WTC11 (cell line): ENCODE results near the gene ALDH5A1.

Source experiments
- CBFB ChIP-seq: sonication (generic); formaldehyde crosslinking; IDR thresholded peaks from 2 replicates; pipeline ENCODE4 v1.8.1; 2022; ENCODE audit warnings: mild to moderate bottlenecking, low read depth, missing genetic modification reagents
- CREB1 ChIP-seq: sonication (generic); formaldehyde crosslinking; IDR thresholded peaks from 2 replicates; pipeline ENCODE4 v1.8.0; 2023; ENCODE audit warnings: mild to moderate bottlenecking, missing genetic modification reagents
- CTCF ChIP-seq: fragments of 200-600 bp; IDR thresholded peaks from 2 replicates; pipeline ENCODE4 v1.8.0; 2022; ENCODE audit warnings: antibody characterized with exemption
- ELF4 ChIP-seq: sonication (generic); formaldehyde crosslinking; IDR thresholded peaks from 2 replicates; pipeline ENCODE4 v1.8.1; 2022; ENCODE audit warnings: low read depth, mild to moderate bottlenecking, moderate library complexity, missing genetic modification reagents
- ETV6 ChIP-seq: sonication (generic); formaldehyde crosslinking; IDR thresholded peaks from 2 replicates; pipeline ENCODE4 v1.8.1; 2022; ENCODE audit warnings: mild to moderate bottlenecking, missing genetic modification reagents
- FOXJ3 ChIP-seq: sonication (generic); formaldehyde crosslinking; IDR thresholded peaks from 2 replicates; pipeline ENCODE4 v1.9.0; 2021; ENCODE audit warnings: missing genetic modification reagents, mild to moderate bottlenecking, borderline replicate concordance
- GRHL2 ChIP-seq: fragments of 250-450 bp; sonication (Bioruptor Pico); IDR thresholded peaks from 2 replicates; pipeline ENCODE4 v1.8.0; 2022; ENCODE audit warnings: mild to moderate bottlenecking, moderate library complexity; ENCODE audit not compliant: insufficient replicate concordance, severe bottlenecking
- JUN ChIP-seq: sonication (generic); formaldehyde crosslinking; IDR thresholded peaks from 2 replicates; pipeline ENCODE4 v1.8.0; 2023; ENCODE audit warnings: mild to moderate bottlenecking, missing genetic modification reagents
- PRDM15 ChIP-seq: sonication (generic); formaldehyde crosslinking; IDR thresholded peaks from 2 replicates; pipeline ENCODE4 v1.8.0; 2022; ENCODE audit warnings: missing genetic modification reagents
- TCF7 ChIP-seq: sonication (generic); formaldehyde crosslinking; IDR thresholded peaks from 2 replicates; pipeline ENCODE4 v1.8.0; 2022; ENCODE audit warnings: mild to moderate bottlenecking, low read depth, missing genetic modification reagents, moderate library complexity
- TP53 ChIP-seq: sonication (generic); formaldehyde crosslinking; IDR thresholded peaks from 2 replicates; pipeline ENCODE4 v1.8.1; 2023; ENCODE audit warnings: mild to moderate bottlenecking, missing genetic modification reagents
- TF ChIP-seq, protein P1 (sequence below): sonication (generic); formaldehyde crosslinking; IDR thresholded peaks from 2 replicates; pipeline ENCODE4 v1.8.1; 2023; ENCODE audit warnings: mild to moderate bottlenecking, missing genetic modification reagents, borderline replicate concordance
- TF ChIP-seq, protein P2 (sequence below): sonication (generic); formaldehyde crosslinking; IDR thresholded peaks from 2 replicates; pipeline ENCODE4 v1.8.1; 2022; ENCODE audit warnings: mild to moderate bottlenecking, missing genetic modification reagents, moderate library complexity, borderline replicate concordance

DNA sequence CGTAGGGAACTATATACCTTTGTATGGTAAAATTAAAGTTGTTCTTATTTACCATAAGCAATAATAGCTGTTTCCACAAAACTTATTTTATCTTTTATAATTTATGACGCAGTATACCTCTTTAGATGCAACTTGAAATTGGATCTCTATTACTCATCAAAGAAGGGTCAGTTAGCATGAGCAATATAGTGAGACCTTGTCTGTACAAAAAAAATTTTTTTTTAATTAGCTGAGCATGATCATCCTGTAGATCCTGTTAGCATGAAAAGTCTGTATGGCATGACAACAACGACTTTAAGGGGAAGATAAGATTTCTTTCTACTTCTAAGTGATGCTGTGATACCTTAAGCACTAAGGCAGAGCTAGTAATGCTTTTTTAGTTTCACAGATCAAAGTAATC, 5.9 kb downstream of the ALDH5A1 start:
- TF ChIP-seq CTCF: no peak
- no peak for TF ChIP-seq PRDM15 (CRISPR knock-in tag)
- TF ChIP-seq CREB1 (CRISPR knock-in tag): no peak
- no peak for TF ChIP-seq CBFB (CRISPR knock-in tag)
- TF ChIP-seq, protein P1, sequence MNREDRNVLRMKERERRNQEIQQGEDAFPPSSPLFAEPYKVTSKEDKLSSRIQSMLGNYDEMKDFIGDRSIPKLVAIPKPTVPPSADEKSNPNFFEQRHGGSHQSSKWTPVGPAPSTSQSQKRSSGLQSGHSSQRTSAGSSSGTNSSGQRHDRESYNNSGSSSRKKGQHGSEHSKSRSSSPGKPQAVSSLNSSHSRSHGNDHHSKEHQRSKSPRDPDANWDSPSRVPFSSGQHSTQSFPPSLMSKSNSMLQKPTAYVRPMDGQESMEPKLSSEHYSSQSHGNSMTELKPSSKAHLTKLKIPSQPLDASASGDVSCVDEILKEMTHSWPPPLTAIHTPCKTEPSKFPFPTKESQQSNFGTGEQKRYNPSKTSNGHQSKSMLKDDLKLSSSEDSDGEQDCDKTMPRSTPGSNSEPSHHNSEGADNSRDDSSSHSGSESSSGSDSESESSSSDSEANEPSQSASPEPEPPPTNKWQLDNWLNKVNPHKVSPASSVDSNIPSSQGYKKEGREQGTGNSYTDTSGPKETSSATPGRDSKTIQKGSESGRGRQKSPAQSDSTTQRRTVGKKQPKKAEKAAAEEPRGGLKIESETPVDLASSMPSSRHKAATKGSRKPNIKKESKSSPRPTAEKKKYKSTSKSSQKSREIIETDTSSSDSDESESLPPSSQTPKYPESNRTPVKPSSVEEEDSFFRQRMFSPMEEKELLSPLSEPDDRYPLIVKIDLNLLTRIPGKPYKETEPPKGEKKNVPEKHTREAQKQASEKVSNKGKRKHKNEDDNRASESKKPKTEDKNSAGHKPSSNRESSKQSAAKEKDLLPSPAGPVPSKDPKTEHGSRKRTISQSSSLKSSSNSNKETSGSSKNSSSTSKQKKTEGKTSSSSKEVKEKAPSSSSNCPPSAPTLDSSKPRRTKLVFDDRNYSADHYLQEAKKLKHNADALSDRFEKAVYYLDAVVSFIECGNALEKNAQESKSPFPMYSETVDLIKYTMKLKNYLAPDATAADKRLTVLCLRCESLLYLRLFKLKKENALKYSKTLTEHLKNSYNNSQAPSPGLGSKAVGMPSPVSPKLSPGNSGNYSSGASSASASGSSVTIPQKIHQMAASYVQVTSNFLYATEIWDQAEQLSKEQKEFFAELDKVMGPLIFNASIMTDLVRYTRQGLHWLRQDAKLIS (CRISPR knock-in tag): no peak
- no peak for TF ChIP-seq ELF4 (CRISPR knock-in tag)
- no peak for TF ChIP-seq GRHL2
- no peak for TF ChIP-seq JUN
- TF ChIP-seq ETV6 (CRISPR knock-in tag): no peak
- no peak for TF ChIP-seq TP53 (CRISPR knock-in tag)
- no peak for TF ChIP-seq FOXJ3 (CRISPR knock-in tag)
- TF ChIP-seq TCF7 (CRISPR knock-in tag): no peak
- TF ChIP-seq, protein P2, sequence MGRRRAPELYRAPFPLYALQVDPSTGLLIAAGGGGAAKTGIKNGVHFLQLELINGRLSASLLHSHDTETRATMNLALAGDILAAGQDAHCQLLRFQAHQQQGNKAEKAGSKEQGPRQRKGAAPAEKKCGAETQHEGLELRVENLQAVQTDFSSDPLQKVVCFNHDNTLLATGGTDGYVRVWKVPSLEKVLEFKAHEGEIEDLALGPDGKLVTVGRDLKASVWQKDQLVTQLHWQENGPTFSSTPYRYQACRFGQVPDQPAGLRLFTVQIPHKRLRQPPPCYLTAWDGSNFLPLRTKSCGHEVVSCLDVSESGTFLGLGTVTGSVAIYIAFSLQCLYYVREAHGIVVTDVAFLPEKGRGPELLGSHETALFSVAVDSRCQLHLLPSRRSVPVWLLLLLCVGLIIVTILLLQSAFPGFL (CRISPR knock-in tag): no peak
